WERI-Rb-1 (cell line): ENCODE results near the gene EBF4.

Experiments
- DNase-seq: peaks from one replicate; pipeline ENCODE4 v3.0.0-alpha.2; 2020
- H3K27ac ChIP-seq: fragments of 250-450 bp; sonication (Bioruptor Pico); 2 replicates; pipeline ENCODE4 v1.5.1; 2020; ENCODE audit warnings: mild to moderate bottlenecking, moderate library complexity
- H3K27me3 ChIP-seq: fragments of 250-450 bp; sonication (Bioruptor Pico); 2 replicates; pipeline ENCODE4 v1.5.1; 2021; ENCODE audit warnings: mild to moderate bottlenecking, low read depth, moderate library complexity; ENCODE audit not compliant: insufficient read depth, severe bottlenecking
- H3K36me3 ChIP-seq: fragments of 250-450 bp; sonication (Bioruptor Pico); 2 replicates; pipeline ENCODE4 v1.5.1; 2020; ENCODE audit warnings: mild to moderate bottlenecking, moderate library complexity
- H3K4me3 ChIP-seq: 2 replicates; pipeline ENCODE4 v1.5.1; 2011; ENCODE audit warnings: low read depth, mild to moderate bottlenecking, control low read depth, low read length
- H3K9me3 ChIP-seq: fragments of 250-450 bp; sonication (Bioruptor Pico); 2 replicates; pipeline ENCODE4 v1.5.1; 2021; ENCODE audit warnings: mild to moderate bottlenecking, moderate library complexity; ENCODE audit not compliant: severe bottlenecking
- TF ChIP-seq, protein P1 (sequence below): IDR thresholded peaks from 2 replicates; pipeline ENCODE4 v1.5.1; 2011; ENCODE audit warnings: low read depth, mild to moderate bottlenecking, control low read depth, inconsistent platforms, low read length

The EBF4 gene

DNA sequence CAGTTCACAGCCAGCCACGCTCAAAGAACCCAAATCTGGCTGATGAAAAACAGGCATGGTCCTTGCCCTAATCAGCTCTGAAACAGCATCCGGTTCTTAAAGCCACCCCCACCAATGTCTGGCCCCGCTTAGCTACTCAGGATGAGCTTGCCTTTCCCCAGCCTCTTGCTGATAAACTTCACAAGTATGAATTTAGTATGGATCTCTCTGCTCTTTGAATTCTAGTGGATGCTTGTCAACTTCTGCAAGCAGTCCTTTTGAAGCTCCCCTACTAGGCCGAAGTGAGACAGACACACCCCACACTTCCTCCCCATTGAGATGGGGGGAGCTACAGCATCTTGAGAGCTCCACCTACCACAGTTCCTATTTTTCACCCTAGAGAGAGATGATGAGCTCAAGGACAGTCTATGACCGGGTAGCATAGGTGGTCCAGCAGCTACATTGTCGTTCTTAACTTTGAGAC lies 36.7 kb downstream of the EBF4 start:
- Histone ChIP-seq H3K36me3 (no peaks in the 10 kb centered on the region), H3K27ac (no peak overlapping the region), H3K9me3 (peaks cover 4% of the 10 kb centered on the region), H3K4me3 (no peak overlapping the region), H3K27me3 (no peaks in the 10 kb centered on the region)
- TF ChIP-seq, protein P1, sequence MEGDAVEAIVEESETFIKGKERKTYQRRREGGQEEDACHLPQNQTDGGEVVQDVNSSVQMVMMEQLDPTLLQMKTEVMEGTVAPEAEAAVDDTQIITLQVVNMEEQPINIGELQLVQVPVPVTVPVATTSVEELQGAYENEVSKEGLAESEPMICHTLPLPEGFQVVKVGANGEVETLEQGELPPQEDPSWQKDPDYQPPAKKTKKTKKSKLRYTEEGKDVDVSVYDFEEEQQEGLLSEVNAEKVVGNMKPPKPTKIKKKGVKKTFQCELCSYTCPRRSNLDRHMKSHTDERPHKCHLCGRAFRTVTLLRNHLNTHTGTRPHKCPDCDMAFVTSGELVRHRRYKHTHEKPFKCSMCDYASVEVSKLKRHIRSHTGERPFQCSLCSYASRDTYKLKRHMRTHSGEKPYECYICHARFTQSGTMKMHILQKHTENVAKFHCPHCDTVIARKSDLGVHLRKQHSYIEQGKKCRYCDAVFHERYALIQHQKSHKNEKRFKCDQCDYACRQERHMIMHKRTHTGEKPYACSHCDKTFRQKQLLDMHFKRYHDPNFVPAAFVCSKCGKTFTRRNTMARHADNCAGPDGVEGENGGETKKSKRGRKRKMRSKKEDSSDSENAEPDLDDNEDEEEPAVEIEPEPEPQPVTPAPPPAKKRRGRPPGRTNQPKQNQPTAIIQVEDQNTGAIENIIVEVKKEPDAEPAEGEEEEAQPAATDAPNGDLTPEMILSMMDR, result no peak
- no peak for DNase-seq

DNA sequence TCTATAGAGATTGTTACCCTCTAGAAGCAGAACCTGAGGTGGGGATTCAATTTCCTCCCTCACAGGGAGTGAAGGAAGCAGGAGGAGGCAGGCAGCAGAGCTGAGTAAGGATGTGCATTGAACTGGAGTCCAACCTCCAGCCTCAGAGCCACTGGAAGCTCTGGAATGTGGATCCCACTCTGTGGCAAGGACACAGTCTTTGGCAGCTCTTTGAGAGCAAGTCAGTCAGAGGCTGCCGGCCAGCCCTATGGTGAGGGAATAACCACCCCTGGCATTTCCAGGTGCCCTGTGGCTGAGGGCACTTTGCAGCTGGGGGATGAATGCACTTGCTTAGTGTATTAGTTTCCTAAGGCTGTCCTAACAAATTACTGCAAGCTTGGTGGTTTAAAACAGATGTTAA lies 37.2 kb downstream of the EBF4 start:
- Histone ChIP-seq H3K27ac (no peak overlapping the region), H3K27me3 (no peaks in the 10 kb centered on the region), H3K36me3 (no peaks in the 10 kb centered on the region), H3K9me3 (peaks cover 4% of the 10 kb centered on the region), H3K4me3 (no peak overlapping the region)
- TF ChIP-seq, protein P1, result no peak
- DNase-seq, result no peak

DNA sequence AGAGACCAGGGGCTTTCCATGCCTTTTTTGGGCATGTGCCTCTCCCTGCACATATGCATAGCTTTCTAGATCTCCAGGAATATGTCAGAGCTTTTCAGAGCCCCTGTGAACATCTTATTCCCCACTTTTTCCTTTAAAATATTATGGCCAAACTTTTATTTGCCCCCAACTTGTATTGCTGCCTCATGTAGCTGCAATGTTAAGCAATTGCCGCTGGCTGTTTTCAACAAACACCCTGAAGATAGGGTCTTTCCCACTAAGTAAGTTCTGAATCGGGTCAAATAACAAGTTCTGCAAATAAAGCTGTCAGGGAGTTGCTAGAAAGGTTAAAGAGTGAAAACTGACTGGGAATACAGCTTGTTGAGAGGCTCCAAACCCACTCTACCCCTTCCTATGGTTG lies 42.3 kb downstream of the EBF4 start:
- H3K27ac ChIP-seq, result no peak overlapping the region
- no peaks in the 10 kb centered on the region for H3K27me3 ChIP-seq
- no peak overlapping the region for H3K4me3 ChIP-seq
- TF ChIP-seq, protein P1, result no peak
- H3K36me3 ChIP-seq, result no peaks in the 10 kb centered on the region
- no peak for DNase-seq
- H3K9me3 ChIP-seq, result no peaks in the 10 kb centered on the region

DNA sequence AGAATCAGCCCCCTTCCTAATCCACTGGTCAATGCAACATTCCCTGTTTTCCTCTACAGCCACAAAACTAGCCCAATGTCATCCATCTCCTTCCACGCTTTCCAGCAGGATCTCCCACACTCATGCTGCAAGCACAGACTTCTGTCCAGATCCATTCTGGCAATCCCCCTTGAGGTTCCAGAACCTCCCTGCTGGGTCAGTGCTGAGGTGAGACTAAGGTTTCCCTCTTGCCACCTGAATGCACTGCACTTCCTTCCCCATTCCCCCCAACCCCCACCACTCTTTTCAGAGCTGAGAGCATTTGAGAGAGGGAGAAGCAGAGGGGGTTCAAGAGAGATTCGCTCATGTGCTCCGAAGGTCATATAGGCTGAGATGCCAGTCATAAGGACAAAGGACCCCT lies 43.9 kb downstream of the EBF4 start:
- H3K36me3 ChIP-seq, result no peaks in the 10 kb centered on the region
- TF ChIP-seq, protein P1, result no peak

DNA sequence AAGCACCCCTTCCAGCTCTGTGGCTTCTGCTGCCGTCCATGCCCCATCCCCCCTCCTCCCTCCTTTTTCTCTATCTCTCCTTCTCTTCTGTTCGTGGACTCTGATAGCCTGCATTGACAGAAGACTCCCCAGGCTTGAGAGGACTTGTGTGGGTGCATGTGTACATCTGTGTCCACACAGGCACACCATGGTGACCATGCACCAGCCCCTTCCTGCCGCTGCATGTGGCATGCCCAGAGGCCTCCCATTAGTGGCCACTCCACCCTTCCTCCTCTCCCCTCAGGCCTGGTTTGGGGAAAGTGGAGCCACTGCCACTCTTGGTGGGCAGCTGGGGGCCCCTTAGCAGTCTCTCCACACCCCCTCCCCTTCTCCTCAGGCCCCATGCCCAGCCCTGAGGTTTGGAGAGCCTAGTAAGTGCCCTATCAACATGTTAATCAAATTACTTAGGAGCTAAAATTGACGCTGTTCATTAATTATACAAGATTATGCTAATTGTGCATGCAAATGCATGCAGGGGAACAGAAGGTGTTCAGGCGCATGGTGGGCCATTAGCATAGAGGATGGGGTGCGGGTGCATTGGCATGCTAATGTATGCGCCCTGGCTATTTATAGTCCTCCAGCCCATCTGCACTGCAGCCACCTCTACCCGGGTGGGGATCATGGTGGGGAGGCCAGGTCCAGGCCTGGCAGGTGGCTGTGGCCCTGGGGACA lies 45.9 kb downstream of the EBF4 start:
- Histone ChIP-seq H3K36me3 (no peaks in the 10 kb centered on the region), H3K4me3 (no peak overlapping the region), H3K27me3 (no peaks in the 10 kb centered on the region), H3K27ac (no peak overlapping the region), H3K9me3 (no peaks in the 10 kb centered on the region)
- TF ChIP-seq, protein P1, result no peak
- no peak for DNase-seq

More for the DNA sequence above, 43.9 kb downstream of the EBF4 start:
- DNase-seq, result no peak
- no peaks in the 10 kb centered on the region for H3K27me3 ChIP-seq
- no peaks in the 10 kb centered on the region for H3K9me3 ChIP-seq
- no peak overlapping the region for H3K4me3 ChIP-seq
- H3K27ac ChIP-seq, result no peak overlapping the region

DNA sequence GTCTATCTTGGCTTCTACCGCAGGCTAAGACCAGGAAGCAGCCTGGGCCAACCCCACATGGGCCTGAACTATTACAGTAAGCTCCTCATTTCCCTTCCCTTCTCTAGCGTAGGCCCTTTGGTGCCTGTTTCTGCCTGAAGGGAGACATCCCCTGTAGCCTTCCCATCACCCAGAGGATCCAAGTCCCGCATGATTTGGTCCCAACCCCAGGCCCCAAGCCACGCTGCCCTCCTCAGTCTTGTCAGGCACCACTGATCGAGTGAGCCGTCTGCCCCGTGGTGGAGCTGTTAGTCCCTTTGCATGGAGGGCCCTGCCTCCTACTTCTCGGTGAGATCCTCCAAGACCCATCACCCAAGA lies 46.4 kb downstream of the EBF4 start:
- Histone ChIP-seq H3K36me3 (no peaks in the 10 kb centered on the region), H3K9me3 (no peaks in the 10 kb centered on the region), H3K4me3 (no peak overlapping the region), H3K27ac (no peak overlapping the region), H3K27me3 (no peaks in the 10 kb centered on the region)
- DNase-seq, result no peak
- TF ChIP-seq, protein P1, result no peak
